Measurements from ENCODE around the gene SLF2.
"Not testable (repeated sequence)": the region's sequence is repeated elsewhere in the genome, so short reads cannot be mapped to it uniquely, and the experiment has no call there.

Gene SLF2

DNA sequence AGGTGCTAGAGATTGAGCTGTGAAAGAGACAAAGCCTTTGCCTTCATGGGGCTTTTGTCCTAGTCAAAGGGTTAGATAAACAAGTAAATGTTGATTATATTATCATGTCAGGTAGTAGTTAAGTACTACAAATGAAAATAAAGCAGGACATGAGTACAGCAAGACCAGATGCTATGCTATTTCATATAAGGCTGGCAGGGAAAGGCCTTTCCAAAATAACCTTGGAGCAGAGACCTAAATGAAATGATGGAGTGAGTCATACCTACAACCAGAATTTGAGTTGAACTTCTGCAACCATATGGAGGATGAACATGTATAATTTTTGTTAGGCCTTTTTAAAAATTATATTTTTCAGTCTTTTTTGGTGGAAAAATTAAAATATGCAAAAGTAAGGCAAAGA lies 33.0 kb downstream of the SLF2 start:
- no peak for DNase-seq (ENCODE audit: low read depth in 2 of 3, low spot score in 1 of 3)

DNA sequence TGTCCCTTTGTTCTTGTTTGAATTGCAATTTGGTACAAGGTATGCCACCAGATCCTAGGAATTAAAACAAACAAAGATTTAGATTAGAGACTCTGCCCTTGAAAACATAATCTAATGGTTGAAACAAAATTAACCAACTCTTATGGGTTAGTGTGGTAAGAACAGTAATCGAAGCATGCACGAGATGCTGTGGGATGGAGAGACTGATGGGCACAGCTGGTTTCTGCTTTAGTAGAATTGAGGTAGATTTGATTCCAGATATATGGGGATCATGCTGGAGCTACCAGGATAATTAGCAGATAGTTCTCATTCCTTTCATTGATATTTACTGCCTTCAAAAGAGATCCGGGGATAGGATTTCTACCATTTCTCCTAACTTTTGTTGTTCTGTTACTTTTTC lies 36.2 kb downstream of the SLF2 start:
- DNase-seq (ENCODE audit: low read depth in 2 of 3, low spot score in 1 of 3) = no peak

GRCh38 chr10:100960251-100960650 lies 47.5 kb downstream of the SLF2 start:
- DNase-seq (ENCODE audit: low read depth in 2 of 3, low spot score in 1 of 3) = no peak

DNA sequence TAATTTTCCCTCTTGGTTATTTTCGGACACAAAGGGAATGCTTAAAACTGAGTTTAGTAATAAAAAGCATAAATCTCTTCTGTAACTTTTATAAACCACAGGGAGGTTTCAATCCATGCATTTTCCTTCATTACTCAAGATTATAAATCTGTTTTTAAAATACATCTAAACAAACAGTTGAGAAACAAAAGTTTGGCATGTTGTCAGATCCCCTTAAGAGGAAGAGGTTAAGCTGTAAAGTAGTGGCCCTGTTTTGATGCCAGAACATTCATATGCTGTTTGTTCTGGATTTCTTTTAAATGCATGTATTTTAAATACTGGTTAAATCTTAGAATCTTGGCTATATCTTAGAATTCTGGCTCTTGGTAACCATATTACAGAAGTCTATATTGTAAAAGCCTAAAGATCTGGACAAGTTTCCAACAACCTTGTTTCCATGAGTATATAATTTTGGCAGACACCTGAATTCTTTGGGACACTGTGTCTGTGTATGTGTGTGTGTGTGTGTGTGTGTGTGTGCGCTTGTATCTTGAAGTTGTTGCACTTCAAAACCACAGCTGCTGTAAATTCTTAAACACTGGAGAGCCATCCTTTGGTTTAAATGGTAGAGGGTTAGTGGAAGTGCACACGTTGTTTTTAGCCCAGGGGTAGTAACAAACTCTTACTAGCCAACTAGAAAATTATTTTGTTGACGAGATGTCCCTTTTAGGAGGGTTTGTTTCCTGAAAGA lies 49.8 kb downstream of the SLF2 start:
- no peak for DNase-seq (ENCODE audit: low read depth in 2 of 3, low spot score in 1 of 3)

DNA sequence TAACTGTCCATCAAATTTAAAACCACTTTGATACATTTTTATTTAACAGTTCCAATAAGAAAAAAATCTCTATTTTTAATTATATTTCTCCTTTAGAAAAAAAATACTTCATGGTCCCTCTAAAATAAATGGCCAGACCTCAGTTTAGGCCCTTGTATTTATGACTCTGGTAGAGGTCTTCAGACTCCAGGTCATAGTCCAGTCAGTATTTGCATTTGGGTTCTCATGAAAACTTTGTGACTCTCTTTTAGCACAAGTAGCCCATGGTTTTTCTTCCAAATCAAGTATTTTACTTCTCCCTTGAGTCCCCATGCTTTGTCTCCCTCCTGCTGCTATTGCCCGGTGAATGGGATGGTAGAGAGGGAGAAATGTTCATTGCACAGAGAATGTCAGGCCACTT lies 51.1 kb downstream of the SLF2 start:
- DNase-seq (ENCODE audit: low read depth in 2 of 3, low spot score in 1 of 3) = no peak

- no peak for DNase-seq (ENCODE audit: low read depth in 2 of 3, low spot score in 1 of 3)
Observed at GRCh38 chr10:100965820-100966219, 53.1 kb downstream of the SLF2 start.

DNA sequence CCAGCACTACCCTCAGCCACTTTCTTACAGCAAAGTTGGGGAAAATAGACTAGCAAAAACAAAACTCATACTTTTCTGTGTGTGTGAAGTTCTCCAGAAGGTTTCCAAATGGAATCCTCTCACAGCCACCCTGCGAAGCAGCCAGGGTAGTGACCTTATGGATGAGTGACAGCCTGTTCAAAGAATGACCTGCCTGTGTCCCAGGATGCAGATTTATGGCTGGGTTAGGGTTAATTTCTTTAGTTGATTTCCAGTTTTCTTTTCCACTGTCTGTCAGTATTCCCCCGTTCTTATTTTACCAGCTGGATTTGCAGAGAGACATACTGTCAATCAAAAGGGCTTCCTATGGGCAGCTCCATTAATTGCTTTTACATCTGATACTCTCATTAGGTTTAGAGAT lies 54.1 kb downstream of the SLF2 start:
- DNase-seq (ENCODE audit: low read depth in 2 of 3, low spot score in 1 of 3) = no peak

DNA sequence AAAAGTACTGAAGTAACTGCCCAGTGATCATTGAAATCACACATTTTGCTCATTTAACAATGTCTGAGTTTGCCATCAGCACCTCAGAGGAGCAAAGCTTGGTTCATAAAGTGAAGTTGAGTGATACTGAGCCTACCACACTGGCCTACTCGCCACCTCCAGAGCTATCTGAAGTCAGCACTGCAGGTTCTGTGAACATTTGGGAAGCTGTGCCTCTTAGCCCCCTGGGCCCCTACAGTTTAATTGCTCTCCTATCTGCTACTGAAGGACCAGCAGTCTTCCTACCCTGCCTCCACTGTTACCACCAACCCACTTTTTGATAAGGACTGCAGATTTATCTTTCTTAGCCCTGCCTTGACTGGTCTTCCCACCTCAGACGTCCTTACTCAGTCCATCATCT lies 54.6 kb downstream of the SLF2 start:
- DNase-seq (ENCODE audit: low read depth in 2 of 3, low spot score in 1 of 3) = no peak

DNA sequence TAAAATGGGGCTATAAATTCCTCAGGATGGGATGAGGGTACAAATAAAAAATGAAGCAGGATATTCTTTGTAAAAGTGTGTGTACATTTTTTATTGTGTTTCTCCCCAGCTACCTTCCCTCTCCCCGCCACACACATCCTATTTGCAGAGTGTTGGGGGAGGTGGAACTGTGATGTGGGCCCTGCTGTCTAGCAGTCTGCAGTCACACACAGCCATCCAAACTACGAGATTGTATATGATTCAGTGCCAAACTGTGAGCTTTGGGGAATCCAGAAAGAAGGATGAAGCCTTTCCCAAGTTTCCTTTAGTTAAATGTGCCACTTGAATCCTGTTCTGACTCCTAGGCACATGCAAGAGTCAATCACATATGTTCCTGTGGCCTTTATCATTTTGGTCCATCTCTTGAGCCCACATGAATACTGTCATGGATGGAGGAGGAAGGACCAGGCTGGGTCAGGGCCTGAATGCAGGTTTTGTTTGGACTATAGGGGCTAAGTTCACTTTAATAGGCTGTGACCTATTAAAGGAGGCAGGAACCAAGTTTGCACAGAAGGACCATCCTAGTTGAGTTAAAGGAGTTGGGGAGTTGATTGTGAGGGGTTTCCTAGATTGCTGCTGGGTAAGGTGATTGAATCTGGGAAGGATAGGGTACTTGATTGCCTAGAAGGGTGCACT lies 55.4 kb downstream of the SLF2 start:
- DNase-seq (ENCODE audit: low read depth in 2 of 3, low spot score in 1 of 3) = no peak

DNA sequence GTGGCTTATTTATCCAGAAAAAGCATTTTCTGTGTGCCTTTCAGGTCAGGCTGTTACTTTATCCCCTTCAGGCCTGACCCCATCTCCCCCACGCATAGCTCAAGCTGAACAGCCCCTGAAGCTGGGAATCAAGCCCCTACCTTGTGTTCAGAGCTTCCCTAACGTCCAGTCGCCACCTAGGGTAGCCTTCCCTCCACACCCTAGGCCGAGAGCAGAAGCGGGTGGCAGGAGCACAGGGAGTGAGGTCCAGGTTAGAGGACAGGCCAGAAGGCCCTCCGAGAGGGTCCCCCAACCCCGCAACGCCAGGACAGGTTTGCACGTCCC lies 56.1 kb downstream of the SLF2 start:
- DNase-seq (ENCODE audit: low read depth in 2 of 3, low spot score in 1 of 3) = no peak

GRCh38 chr10:100969187-100970075 lies 56.7 kb downstream of the SLF2 start, which contains the start of gene SEMA4G:
SEMA4G (plus strand) TSS chr10:100969504; CDS start chr10:100972913, 3,409 bp downstream.
- DNase-seq (ENCODE audit: low read depth in 2 of 3, low spot score in 1 of 3) = peak in 2 of 3 donors; percentile 11 to 19

DNA sequence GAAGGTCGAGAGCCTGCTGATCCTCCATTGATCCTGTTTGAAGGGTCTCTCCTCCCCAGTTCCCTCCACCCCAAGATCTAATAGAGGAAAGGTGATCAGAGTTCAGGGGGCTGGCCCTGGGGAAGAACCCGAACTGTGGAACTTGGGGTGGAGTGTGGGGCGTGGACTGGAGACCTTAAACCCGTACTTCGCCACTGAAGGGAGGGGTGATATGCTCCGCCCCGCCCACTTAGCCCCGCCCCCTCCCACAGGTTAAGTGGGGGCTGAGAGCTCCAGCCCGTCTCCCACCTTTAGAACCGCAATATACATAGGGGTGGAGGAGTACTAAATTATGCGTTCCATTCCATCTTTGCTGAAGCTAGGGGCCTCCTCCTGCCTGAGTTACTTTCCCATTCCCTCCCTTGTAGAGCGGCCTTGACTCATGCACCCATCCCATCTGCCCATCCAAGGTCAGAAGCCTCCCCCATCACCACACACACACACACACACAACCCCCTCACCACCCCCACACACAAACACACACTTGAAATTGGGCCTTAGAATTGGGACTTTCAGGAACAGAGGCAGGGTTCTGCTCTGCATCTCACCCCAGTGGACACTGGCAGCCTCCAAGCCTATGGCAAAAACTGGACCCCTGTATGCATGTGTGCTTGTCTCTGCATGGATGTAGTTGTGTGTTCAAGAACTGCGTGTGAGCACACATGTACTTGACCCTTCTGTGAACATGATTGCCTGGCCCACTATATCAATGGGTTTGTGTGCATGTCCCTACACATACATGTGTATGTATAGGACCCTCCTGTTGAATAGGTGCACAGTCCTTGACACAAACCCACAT lies 57.5 kb downstream of the SLF2 start:
- DNase-seq (ENCODE audit: low read depth in 2 of 3, low spot score in 1 of 3) = no peak

- no peak for DNase-seq (ENCODE audit: low read depth in 2 of 3, low spot score in 1 of 3)
Observed at GRCh38 chr10:100970914-100971811, 58.4 kb downstream of the SLF2 start.

DNA sequence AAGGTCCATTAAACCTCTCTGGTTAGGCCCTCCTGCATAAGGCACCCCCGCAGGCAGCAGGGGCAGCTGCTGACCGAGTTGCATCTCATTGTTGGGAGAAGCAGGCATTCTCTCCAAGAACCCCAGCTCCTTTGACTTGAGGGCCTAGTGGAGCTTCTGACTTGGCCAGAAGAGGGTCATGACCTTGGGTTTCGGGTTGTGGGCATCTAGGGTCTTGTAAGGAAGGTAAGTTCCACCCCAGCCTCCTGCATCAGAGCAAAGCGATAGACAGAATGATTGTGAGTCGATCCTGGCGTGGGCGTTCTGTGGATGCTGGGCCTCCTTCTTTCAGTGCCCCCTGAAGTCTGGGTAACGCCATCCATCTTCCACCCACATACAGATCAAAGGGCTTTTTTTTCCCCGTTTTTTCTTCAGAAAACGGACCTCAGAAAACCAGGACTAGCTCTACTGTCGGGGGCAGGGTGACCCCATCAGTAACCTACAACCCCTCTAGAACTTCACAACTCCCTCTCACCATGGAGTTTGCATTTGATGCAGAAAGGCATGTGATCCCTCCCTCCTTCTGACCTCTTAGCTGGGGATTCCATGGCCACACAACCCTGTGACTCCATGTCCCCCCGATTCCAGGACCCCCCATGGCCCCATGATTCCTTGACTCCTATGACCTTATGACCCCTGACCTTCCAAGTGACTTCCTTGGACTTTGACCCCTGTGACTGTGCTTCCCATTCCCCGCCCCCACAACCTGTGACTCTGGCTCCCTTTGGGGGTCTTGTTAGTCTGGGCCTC lies 59.5 kb downstream of the SLF2 start:
- DNase-seq (ENCODE audit: low read depth in 2 of 3, low spot score in 1 of 3) = no peak

GRCh38 chr10:100972904-100973535 lies 60.3 kb downstream of the SLF2 start:
- DNase-seq (ENCODE audit: low read depth in 2 of 3, low spot score in 1 of 3) = no peak

GRCh38 chr10:100975397-100975796 lies 62.6 kb downstream of the SLF2 start:
- not testable (repeated sequence) for DNase-seq (ENCODE audit: low read depth in 2 of 3, low spot score in 1 of 3)

- no peak for DNase-seq (ENCODE audit: low read depth in 2 of 3, low spot score in 1 of 3)
Observed at GRCh38 chr10:100976906-100977305, 64.1 kb downstream of the SLF2 start.

GRCh38 chr10:100977436-100977835 lies 64.7 kb downstream of the SLF2 start:
- no peak for DNase-seq (ENCODE audit: low read depth in 2 of 3, low spot score in 1 of 3)
